Epithelial cell of proximal tubule (primary cell): ENCODE results near the gene KCNK1. TPM values are rescaled to one million over a fixed set of nuclear protein-coding genes. Genes with fewer than 3 reads are reported as not detected.

ENCODE experiments used
- DNase-seq: peaks from one replicate; pipeline ENCODE4 v3.0.0-alpha.2; 2011; ENCODE audit warnings: low read depth
- H3K4me3 ChIP-seq: 2 replicates; pipeline ENCODE4 v1.5.1; 2011; ENCODE audit warnings: low read depth, mild to moderate bottlenecking, low read length
- total RNA-seq: library from RNA; depleted of rRNA; stranded (reverse); fragments of >200 nt; gene quantifications from 2 replicates; pipeline ENCODE4 v1.2.3, GENCODE V29; 2015
- TF ChIP-seq, protein P1 (sequence below): conservative IDR thresholded peaks from 2 replicates; pipeline ENCODE4 v1.5.1; 2012; ENCODE audit warnings: low read depth, mild to moderate bottlenecking, low read length

The KCNK1 gene
- total RNA-seq, 1 donor from 2014 or later = 9.8 TPM

DNA sequence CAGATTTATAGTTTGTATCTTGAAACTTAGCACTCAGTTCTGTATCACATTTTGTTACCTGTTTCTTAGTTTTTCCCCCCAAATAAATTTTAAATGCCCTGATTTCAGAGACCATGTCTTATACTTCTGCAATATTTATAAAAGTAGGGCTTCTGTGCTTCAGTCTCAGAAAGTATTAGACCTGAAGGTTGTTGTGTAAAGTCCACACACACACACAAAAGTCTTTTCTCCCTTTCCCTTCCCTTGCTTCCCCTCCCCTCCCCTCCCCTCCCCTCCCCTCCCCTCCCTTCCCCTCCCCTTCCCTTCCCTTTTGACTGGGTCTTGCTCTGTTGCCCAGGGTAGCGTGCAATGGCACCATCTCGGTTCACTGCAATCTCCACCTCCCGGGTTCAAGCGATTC is 41.0 kb upstream of the KCNK1 start:
- TF ChIP-seq, protein P1, sequence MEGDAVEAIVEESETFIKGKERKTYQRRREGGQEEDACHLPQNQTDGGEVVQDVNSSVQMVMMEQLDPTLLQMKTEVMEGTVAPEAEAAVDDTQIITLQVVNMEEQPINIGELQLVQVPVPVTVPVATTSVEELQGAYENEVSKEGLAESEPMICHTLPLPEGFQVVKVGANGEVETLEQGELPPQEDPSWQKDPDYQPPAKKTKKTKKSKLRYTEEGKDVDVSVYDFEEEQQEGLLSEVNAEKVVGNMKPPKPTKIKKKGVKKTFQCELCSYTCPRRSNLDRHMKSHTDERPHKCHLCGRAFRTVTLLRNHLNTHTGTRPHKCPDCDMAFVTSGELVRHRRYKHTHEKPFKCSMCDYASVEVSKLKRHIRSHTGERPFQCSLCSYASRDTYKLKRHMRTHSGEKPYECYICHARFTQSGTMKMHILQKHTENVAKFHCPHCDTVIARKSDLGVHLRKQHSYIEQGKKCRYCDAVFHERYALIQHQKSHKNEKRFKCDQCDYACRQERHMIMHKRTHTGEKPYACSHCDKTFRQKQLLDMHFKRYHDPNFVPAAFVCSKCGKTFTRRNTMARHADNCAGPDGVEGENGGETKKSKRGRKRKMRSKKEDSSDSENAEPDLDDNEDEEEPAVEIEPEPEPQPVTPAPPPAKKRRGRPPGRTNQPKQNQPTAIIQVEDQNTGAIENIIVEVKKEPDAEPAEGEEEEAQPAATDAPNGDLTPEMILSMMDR = no peak
- DNase-seq = no peak
- H3K4me3 ChIP-seq = no peak overlapping the region

GRCh38 chr1:233575450-233575849 is 38.5 kb upstream of the KCNK1 start:
- TF ChIP-seq, protein P1 = no peak
- DNase-seq = no peak
- no peak overlapping the region for H3K4me3 ChIP-seq

DNA sequence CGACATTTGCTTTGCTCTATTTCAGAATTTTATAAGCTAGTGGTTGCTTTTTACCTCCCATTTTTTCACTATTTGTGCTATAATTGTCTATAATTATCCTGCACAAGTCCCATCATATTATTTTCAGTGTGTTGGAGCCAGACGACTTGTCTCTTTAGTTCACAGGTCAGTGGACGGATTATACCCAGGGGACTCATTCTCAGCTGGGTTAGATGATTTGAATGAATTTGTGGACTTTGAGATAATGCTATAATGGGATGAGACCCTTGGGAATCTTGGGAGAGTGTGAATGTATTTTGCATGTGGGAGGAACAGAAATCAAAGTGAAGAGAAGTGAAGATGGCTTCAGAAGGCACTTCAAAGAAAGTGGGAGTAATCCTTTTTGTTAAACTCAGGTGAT is 31.5 kb upstream of the KCNK1 start:
- H3K4me3 ChIP-seq = no peak overlapping the region
- DNase-seq = no peak
- TF ChIP-seq, protein P1 = no peak

- no peak for DNase-seq
- H3K4me3 ChIP-seq = no peak overlapping the region
- TF ChIP-seq, protein P1 = no peak
These were observed 29.5 kb upstream of the KCNK1 start for GRCh38 chr1:233584376-233584775.

- no peak overlapping the region for H3K4me3 ChIP-seq
- TF ChIP-seq, protein P1 = no peak
- no peak for DNase-seq
These were observed 29.0 kb upstream of the KCNK1 start for GRCh38 chr1:233584931-233585330.

- H3K4me3 ChIP-seq = no peak overlapping the region
- TF ChIP-seq, protein P1 = no peak
- no peak for DNase-seq
These were observed 27.6 kb upstream of the KCNK1 start for GRCh38 chr1:233586301-233586700.

DNA sequence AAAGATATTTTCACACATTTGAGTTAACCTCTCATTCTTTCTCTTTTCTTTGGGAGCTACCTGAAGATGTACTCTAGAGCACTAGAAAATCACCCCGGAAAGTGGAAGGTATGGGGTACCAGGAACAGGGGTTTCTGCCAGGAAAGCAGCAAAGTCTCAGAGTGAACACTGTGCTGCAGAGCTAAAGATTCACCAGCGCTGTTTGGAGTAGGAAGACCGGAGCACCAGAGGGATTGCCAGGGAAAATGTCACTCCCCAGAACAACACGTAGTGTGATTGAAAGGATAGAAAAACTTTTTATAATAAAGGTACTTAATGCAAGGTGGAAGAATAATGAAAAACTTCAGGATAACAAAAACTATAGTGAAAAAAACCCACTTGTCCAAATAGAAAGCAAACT is 26.7 kb upstream of the KCNK1 start:
- no peak for DNase-seq
- H3K4me3 ChIP-seq = no peak overlapping the region
- TF ChIP-seq, protein P1 = no peak
